Activated CD4-positive, CD25-positive, alpha-beta regulatory T cell treated with anti-CD3 and anti-CD28 coated beads, Interleukin-2, amount 50 U/mL, for 16 hours (primary cell): ENCODE measurements around the gene TTC27.
"Not testable (repeated sequence)": the region's sequence is repeated elsewhere in the genome, so short reads cannot be mapped to it uniquely, and the experiment has no call there.

ENCODE experiments used
- DNase-seq: peaks from one replicate; pipeline ENCODE4 v3.0.0-alpha.2; 2020; ENCODE audit warnings: low read depth, low spot score

The TTC27 gene

GRCh38 chr2:32719933-32720716 is 92.3 kb downstream of the TTC27 start:
- DNase-seq, result no peak

GRCh38 chr2:32720771-32721170 is 92.9 kb downstream of the TTC27 start:
- no peak for DNase-seq

GRCh38 chr2:32721376-32721775 is 93.5 kb downstream of the TTC27 start:
- DNase-seq, result no peak

GRCh38 chr2:32723467-32724079 is 95.7 kb downstream of the TTC27 start:
- no peak for DNase-seq

GRCh38 chr2:32726678-32727077 is 98.8 kb downstream of the TTC27 start:
- DNase-seq, result not testable (repeated sequence)

GRCh38 chr2:32727157-32727556 is 99.3 kb downstream of the TTC27 start:
- no peak for DNase-seq

- DNase-seq, result not testable (repeated sequence)
These were observed 103.1 kb downstream of the TTC27 start for GRCh38 chr2:32730958-32731357.

- no peak for DNase-seq
These were observed 104.3 kb downstream of the TTC27 start for GRCh38 chr2:32732120-32732519.

GRCh38 chr2:32732912-32733472 is 105.1 kb downstream of the TTC27 start:
- DNase-seq, result no peak

GRCh38 chr2:32735348-32735747 is 107.5 kb downstream of the TTC27 start:
- no peak for DNase-seq

- DNase-seq, result no peak
These were observed 111.1 kb downstream of the TTC27 start for GRCh38 chr2:32738939-32739338.

- no peak for DNase-seq
These were observed 111.8 kb downstream of the TTC27 start for GRCh38 chr2:32739664-32740063.

GRCh38 chr2:32741575-32741974 is 113.7 kb downstream of the TTC27 start:
- no peak for DNase-seq

GRCh38 chr2:32742376-32742775 is 114.5 kb downstream of the TTC27 start:
- DNase-seq, result no peak

GRCh38 chr2:32743480-32744236 is 115.8 kb downstream of the TTC27 start:
- no peak for DNase-seq

GRCh38 chr2:32745191-32745590 is 117.3 kb downstream of the TTC27 start:
- DNase-seq, result no peak

- DNase-seq, result no peak
These were observed 117.8 kb downstream of the TTC27 start for GRCh38 chr2:32745675-32746074.

GRCh38 chr2:32746669-32747068 is 118.8 kb downstream of the TTC27 start:
- DNase-seq, result no peak

- no peak for DNase-seq
These were observed 120.3 kb downstream of the TTC27 start for GRCh38 chr2:32748158-32748557.

GRCh38 chr2:32750880-32751279 is 123.0 kb downstream of the TTC27 start:
- DNase-seq, result no peak

- no peak for DNase-seq
These were observed 124.4 kb downstream of the TTC27 start for GRCh38 chr2:32752205-32752604.

- no peak for DNase-seq
These were observed 125.1 kb downstream of the TTC27 start for GRCh38 chr2:32752952-32753351.
